ENCODE measurements around the gene TUBB1.
"Not testable (repeated sequence)": the region's sequence is repeated elsewhere in the genome, so short reads cannot be mapped to it uniquely, and the experiment has no call there.

TUBB1 gene

DNA sequence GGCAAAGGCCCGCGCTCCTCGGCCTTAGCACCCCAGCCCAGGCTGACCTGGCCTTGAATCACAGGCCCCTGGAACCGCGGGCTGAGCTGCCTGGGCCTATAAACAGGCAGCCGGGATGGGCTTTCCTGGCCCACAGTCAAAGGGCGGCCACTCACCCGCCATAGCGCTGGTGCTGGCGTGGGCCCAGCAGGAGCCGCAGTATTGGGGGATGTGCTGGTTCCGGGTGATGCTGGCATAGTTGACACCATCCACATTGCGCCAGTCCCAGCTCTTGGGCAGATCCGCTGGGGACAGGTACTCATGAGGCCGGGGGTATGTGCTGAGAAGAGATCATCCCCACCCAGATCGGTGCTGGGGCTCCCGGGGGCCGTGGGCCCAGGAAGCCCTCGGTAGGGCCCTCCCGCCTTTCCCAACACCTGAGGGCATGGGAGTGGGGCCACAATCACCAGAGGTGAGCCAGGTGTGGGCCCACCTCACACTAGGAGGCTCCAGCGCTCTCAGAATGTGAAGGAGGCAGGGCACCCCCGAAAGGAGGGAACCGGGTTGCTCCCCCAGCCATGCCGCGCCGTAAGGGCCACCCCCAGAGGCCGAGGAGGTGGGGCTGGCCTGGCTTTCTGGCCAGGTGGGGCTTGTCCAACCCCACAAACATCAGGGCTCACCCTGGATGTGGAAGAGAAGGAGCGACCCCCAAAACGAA, 12.9 kb upstream of the TUBB1 start:
- Histone ChIP-seq H3K9ac (ENCODE audit: low read depth, low read length) (peak overlapping the region; percentile 80), H3K4me1 (ENCODE audit: insufficient read depth, low read length) (peaks cover 5% of the 10 kb centered on the region; the same call in 1 of the 2 replicates), H3K9me3 (ENCODE audit: control insufficient read depth, insufficient read depth, low read length) (no peaks in the 10 kb centered on the region), H3K36me3 (ENCODE audit: insufficient read depth, low read length) (no peaks in the 10 kb centered on the region)

DNA sequence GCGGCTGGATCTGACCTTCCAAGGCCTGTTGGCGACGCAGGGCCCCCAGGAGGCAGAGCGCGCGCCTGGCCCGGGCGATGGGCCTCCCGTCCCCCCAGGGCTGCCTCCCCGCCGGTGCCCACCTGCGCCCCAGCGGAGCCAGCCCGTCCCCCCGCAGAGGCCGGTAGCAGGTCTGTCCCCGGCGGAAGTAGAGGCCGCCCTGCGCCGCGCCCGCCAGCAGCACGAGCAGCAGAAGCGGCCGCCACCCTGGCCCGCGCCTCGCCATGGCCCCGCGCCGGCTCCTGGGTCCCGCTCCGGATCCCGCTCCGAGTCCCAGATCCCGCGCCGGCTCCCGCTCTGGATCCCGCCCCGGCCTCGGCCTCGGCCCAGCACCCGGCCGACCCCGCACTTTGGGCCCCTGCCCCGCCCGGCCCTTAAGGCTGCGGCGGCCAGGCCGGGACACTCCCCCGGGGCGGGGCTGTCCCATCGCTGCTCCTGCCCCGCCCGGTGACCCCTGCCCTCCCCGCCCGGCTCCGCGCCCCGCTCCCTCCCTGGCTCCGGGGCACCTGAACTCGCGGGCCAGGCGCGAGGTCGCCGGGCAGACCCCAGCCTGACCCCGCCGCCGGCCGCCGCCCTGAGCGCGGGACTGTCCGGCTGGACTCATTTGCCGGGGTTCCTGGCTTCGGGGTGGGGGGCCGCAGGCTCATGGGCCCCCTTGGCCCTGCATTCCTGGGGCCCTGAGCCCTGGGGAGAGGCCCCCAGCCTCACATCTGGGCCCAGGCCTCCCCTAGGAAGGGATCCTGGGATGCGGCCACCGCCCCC, 12.2 kb upstream of the TUBB1 start, which contains the start of gene CTSZ:
Gene CTSZ, minus strand, starts transcription at position 391 of the 801 bp plus-strand sequence. Its CDS starts 126 bp downstream, at position 265.
- no peaks in the 10 kb centered on the region for H3K36me3 ChIP-seq (ENCODE audit: insufficient read depth, low read length)
- H3K9me3 ChIP-seq (ENCODE audit: control insufficient read depth, insufficient read depth, low read length), result no peaks in the 10 kb centered on the region
- H3K4me1 ChIP-seq (ENCODE audit: insufficient read depth, low read length), result peaks cover 8% of the 10 kb centered on the region; the same call in 1 of the 2 replicates
- H3K9ac ChIP-seq (ENCODE audit: low read depth, low read length), result peak within 1 kb of the TSS; percentile 80

DNA sequence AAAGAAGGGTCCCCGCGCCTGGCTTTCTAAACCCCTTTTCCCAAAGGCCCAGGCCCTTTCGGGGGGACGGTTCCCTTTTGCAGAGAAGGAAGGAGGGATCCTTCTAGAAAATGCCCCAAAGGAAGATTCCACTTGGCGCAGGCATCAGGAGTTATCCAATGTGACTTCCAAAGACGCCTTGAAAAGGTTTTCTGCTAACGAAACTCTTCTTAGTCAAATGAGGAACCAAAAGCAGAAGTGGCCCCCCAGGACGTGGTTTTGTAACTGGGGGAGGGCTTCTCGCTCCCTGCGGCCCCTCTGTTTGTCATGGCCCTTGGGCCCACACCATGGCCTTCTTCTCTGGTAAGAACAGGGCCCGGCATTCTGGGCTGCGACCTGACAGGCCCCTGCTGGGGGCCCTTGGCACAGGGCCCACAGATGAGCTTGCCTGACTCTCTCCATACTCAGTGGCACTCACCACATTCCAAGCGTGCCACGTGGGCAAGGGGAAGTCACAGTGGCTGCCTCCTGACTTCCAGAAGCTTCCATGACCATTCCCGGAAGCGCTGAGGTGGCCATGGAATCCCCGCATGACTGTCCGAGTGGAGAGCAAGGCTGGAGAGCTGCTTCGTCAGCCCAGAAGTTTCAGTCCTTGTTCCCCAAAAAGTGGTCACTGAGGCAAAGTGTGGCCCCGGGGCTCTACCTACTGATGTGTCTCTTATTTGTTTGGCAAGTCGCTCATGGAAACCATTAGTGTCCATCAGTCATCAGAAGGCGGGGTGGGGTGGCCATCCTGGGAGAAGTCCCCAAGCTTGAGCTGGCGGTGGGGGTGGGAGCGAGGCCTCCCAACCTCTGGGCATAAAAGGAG, 11.3 kb upstream of the TUBB1 start:
- Histone ChIP-seq H3K4me1 (ENCODE audit: insufficient read depth, low read length) (peaks cover 8% of the 10 kb centered on the region; the same call in 1 of the 2 replicates), H3K9ac (ENCODE audit: low read depth, low read length) (peak overlapping the region; percentile 80; the same call in 1 of the 2 replicates), H3K9me3 (ENCODE audit: control insufficient read depth, insufficient read depth, low read length) (no peaks in the 10 kb centered on the region), H3K36me3 (ENCODE audit: insufficient read depth, low read length) (no peaks in the 10 kb centered on the region)

DNA sequence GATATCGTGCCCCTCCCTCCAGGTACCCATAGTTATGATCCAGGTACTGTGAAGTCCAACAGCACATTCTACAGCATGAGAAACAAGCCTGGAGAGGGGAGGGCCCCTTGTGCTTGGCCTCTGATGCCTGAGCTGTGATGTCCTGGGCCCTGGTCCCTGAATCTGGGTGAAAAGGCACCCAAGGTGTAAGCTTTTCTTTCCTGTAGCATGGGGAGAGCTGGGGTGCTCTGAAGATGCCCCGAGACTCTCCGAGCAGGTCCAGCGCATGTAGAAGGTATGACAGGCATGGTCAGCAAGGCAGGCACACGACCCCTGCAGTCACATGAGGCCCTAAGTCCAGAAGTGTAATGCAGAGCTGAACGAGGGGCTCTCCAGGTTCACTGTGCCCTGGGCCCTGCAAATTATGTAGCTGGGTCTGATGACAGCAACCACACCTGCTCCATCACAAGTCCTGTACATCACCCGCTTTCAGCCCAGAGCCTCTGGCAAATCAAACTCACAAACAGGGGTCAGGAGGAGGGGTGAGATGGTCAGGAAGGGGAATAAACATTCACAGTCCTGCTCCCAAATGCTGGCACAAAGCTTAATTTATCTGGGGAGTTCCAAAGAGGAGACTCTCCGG, 10.4 kb upstream of the TUBB1 start:
- H3K9ac ChIP-seq (ENCODE audit: low read depth, low read length), result no peak overlapping the region
- H3K9me3 ChIP-seq (ENCODE audit: control insufficient read depth, insufficient read depth, low read length), result no peaks in the 10 kb centered on the region
- peaks cover 8% of the 10 kb centered on the region; the same call in 1 of the 2 replicates for H3K4me1 ChIP-seq (ENCODE audit: insufficient read depth, low read length)
- H3K36me3 ChIP-seq (ENCODE audit: insufficient read depth, low read length), result no peaks in the 10 kb centered on the region

DNA sequence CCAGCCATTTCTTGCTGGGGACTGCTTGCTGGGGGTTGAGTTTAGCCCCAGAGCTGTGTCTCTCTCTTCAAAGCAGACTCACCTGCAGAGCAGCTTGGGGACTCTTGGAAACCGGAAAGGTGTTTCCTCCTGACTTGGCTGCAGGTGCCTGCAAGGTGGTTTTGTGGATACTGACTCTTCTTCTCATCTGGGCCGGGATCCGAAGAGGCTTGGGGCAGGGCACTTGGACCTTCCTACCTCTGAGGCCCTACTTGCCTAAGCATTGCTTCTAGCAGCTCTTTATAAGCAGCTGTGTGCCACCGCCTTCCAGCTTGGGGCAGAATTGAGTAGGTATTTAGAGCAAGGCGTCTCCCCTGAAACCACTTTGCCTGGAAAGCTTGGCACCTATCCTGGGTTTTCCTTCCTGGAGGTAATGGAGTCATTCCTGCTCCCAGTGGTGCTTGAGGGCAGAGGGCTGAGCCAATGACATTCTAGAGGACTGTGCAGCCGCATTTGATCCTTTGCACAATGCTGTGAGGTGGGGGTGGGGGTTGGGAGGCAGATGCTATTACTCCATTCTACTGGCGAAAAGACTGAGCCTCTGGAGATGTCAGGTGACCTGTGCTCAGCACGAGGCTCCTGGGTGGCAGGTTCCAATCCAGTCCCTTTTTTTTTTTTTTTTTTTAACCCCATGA, 8.8 kb upstream of the TUBB1 start:
- Histone ChIP-seq H3K9ac (ENCODE audit: low read depth, low read length) (no peak overlapping the region), H3K4me1 (ENCODE audit: insufficient read depth, low read length) (peaks cover 8% of the 10 kb centered on the region; the same call in 1 of the 2 replicates), H3K36me3 (ENCODE audit: insufficient read depth, low read length) (no peaks in the 10 kb centered on the region), H3K9me3 (ENCODE audit: control insufficient read depth, insufficient read depth, low read length) (no peaks in the 10 kb centered on the region)

DNA sequence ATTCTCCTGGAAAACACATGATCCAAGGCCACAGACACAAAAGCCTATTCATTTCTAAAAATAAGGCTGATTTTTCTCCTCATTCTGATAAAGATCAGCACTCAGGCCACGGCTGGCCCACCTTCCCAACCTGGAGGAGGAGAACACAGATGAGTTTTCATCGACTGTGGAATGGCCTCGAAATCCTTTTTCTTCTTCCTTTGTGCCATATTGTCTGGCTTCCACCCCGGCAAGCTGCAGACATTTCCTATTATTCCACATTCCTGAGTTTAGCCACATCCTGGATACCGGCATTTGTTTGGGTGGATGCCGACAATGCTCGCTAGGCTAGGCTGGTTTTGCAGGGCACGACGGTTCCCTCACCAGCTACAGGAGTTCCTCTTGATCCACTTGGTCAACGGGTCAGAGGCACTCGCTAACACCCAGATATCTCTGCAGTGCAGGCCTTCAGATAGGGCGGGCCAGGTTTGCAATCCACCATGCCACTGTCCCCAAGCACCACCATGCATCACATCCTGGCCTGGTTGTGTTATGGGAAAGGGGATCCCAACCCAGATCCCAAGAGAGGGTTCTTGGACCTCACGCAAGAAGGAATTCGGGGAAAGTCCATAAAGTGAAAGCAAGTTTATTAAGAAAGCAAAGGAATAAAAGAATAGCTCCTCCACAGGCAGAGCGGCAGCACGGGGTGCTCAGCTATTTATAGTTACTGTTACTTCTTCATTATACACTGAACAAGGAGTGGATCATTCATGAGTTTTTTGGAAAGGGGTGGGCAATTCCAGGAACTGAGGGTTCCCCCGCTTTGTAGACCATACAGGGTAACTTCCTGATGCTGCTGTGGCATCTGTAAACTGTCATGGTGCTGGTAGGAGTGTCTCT, 8.0 kb upstream of the TUBB1 start:
- H3K4me1 ChIP-seq (ENCODE audit: insufficient read depth, low read length), result peaks cover 8% of the 10 kb centered on the region; the same call in 1 of the 2 replicates
- H3K9me3 ChIP-seq (ENCODE audit: control insufficient read depth, insufficient read depth, low read length), result no peaks in the 10 kb centered on the region
- H3K36me3 ChIP-seq (ENCODE audit: insufficient read depth, low read length), result no peaks in the 10 kb centered on the region
- no peak overlapping the region for H3K9ac ChIP-seq (ENCODE audit: low read depth, low read length)

DNA sequence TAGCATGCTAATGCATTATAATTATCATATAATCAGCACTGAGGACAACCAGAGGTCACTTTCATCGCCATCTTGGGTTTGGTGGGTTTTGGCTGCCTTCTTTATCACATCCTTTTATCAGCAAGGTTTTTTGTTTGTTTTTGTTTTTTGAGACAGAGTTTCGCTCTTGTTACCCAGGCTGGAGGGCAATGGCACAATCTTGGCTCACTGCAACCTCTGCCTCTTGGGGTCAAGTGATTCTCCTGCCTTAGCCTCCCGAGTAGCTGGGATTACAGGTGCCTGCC, 7.4 kb upstream of the TUBB1 start:
- H3K9me3 ChIP-seq (ENCODE audit: control insufficient read depth, insufficient read depth, low read length); H3K4me1 ChIP-seq (ENCODE audit: insufficient read depth, low read length); H3K36me3 ChIP-seq (ENCODE audit: insufficient read depth, low read length); H3K9ac ChIP-seq (ENCODE audit: low read depth, low read length): not testable (repeated sequence)

DNA sequence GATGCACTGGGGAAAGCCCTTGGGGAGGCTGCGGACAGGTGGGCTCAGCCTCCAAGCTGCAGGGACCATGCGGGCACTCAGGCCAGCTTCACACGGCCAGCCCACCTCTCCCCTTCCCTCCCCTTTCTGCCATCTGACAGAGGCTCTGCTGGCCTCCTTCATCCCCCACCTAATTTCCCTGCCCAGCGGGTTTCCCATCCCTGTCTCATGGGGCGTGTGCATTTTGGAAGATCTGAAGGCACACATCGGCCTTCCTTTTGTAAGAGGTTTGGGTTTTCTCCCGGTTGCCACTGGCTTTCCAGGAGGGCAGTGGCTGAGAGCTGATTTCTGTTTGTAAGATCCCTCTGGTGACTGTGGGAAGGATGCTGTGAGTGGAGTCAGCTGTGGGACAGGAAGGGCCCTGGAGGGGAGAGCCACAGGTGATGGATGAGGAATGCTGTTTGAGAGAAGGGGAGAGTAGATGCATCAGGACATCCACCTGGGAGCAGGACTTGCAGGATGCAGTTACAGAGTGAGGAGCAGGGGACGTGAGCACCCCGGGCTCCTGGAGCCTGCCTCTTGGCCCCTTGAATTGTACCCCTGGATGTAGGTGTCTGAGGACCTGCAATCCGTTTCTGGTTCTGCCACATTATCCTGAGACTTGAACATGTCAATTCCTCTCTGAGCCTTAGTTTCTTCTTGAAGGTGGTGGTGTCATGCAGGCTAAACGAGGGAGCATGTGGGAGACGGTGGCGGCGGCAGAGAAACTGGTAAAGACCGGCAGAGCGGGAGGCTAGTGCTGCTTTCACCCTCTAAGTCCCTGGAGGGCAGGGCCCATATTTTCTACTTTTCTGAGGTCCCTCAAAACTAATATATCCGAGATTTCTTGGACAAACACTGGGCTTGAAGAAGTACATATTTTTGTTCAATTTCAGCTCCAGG, 5.9 kb upstream of the TUBB1 start:
- Histone ChIP-seq H3K9me3 (ENCODE audit: control insufficient read depth, insufficient read depth, low read length) (no peaks in the 10 kb centered on the region), H3K36me3 (ENCODE audit: insufficient read depth, low read length) (no peaks in the 10 kb centered on the region), H3K4me1 (ENCODE audit: insufficient read depth, low read length) (peaks cover 11% of the 10 kb centered on the region; the same call in 1 of the 2 replicates), H3K9ac (ENCODE audit: low read depth, low read length) (no peak overlapping the region)

DNA sequence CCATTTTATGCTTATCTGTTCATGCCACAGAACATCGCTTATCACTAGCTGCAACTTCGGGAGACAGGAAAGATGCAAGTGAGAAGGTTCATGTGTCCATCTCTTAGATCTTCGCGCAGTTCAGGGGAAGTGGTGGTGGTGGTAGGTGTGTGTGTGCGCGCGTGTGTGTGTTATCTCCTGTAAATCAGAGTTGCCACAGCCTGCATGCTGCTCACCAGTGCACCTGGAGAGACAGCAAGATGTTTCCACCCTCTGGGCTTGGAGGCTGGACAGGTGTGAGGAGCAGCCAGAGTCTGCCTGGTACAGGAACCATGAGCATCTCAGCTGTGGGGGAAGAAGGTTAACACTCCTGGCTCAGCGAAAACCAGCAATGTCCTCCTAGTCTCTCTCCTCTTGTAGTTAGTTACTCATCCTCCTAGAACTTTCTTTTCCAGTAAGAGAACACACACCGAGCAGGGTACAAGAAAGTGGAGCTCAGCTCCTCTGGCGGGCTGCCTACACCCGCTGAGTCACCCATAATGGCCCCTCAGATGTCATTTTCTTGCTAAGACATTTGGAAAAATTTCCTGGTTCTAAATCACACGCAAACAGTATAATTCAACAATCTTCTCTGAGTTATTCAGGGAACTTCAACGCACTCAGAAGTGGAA, 5.1 kb upstream of the TUBB1 start:
- no peak overlapping the region for H3K9ac ChIP-seq (ENCODE audit: low read depth, low read length)
- no peaks in the 10 kb centered on the region for H3K9me3 ChIP-seq (ENCODE audit: control insufficient read depth, insufficient read depth, low read length)
- H3K4me1 ChIP-seq (ENCODE audit: insufficient read depth, low read length), result peaks cover 11% of the 10 kb centered on the region; the same call in 1 of the 2 replicates
- no peaks in the 10 kb centered on the region for H3K36me3 ChIP-seq (ENCODE audit: insufficient read depth, low read length)

DNA sequence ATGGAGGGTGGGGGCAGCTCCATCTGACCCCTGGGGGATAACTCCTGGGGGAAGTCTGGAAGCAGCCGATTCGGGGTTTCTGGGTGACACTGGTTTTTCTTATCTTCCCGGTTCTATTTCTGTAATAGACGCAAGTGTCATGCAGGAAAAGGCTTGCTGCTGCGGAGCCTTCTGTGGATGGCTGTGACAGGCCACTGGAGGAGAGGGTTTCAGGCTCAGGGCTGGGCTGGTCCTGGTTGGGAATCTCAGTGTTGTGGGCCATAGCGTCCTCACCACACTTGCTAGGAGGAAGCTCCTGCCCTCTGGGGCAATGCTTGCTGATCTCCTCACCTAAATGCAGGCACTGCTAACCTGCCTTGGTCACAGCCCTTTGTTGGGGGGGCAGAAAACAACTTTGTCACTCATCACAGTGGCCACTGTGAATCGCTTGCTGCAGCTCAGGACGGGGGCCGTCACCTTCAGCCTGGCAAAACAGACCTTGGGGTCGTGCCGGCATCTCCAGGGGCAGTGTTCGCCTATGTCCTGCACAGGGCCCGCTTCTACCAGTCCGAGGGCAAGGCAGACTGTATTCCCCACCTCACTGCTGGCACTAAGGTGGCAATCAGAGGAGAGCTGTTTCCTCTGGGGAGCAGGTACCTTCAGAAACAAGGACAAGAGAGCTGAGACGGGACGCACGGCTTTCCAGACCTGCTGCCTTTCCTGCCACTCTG, 4.4 kb upstream of the TUBB1 start:
- peaks cover 11% of the 10 kb centered on the region; the same call in 1 of the 2 replicates for H3K4me1 ChIP-seq (ENCODE audit: insufficient read depth, low read length)
- H3K9me3 ChIP-seq (ENCODE audit: control insufficient read depth, insufficient read depth, low read length), result no peaks in the 10 kb centered on the region
- no peak overlapping the region for H3K9ac ChIP-seq (ENCODE audit: low read depth, low read length)
- no peaks in the 10 kb centered on the region for H3K36me3 ChIP-seq (ENCODE audit: insufficient read depth, low read length)

DNA sequence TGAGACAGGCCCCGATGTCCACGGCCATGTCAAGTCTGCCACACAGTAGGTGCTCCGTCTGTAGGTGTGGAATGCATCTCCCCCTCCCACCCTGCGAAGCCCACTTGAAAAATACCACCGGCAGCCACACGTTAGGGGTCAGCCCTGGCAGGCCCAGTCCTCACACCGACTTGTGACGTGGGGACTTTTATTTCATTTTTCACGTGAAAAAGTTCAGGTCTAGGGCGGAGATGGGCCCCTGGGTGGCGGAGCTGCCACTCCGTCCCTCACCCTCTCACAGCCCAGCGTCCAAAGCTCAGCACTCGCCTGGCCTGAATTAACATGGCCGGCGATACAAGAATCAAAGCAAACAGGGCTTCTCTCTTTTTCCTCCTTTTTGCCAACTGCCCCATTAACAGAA, 3.8 kb upstream of the TUBB1 start:
- no peak overlapping the region for H3K9ac ChIP-seq (ENCODE audit: low read depth, low read length)
- H3K36me3 ChIP-seq (ENCODE audit: insufficient read depth, low read length), result no peaks in the 10 kb centered on the region
- peaks cover 11% of the 10 kb centered on the region; the same call in 1 of the 2 replicates for H3K4me1 ChIP-seq (ENCODE audit: insufficient read depth, low read length)
- H3K9me3 ChIP-seq (ENCODE audit: control insufficient read depth, insufficient read depth, low read length), result no peaks in the 10 kb centered on the region
